HG03439 (cell line): ENCODE data around the gene ABCC11.

ENCODE experiments used
- ATAC-seq: cut with Tn5 transposase; IDR thresholded peaks from one replicate; pipeline ENCODE4 v1.9.1; 2021; ENCODE audit warnings: mild to moderate bottlenecking, moderate library complexity; ENCODE audit not compliant: unreplicated experiment

Gene ABCC11

GRCh38 chr16:48247311-48247710 lies at the start of gene ABCC11:
Gene ABCC11, minus strand, starts transcription at chr16:48247539. Its CDS starts 15,618 bp downstream, at chr16:48231921.
- no peak for ATAC-seq

GRCh38 chr16:48295488-48296281 lies 48.3 kb upstream of the ABCC11 start:
- no peak for ATAC-seq

GRCh38 chr16:48294724-48295123 lies 47.4 kb upstream of the ABCC11 start:
- no peak for ATAC-seq

- ATAC-seq: no peak
Observed at GRCh38 chr16:48292452-48292851, 45.1 kb upstream of the ABCC11 start.

GRCh38 chr16:48291754-48292153 lies 44.4 kb upstream of the ABCC11 start:
- ATAC-seq: no peak

- ATAC-seq: no peak
Observed at GRCh38 chr16:48291303-48291702, 44.0 kb upstream of the ABCC11 start.

- no peak for ATAC-seq
Observed at GRCh38 chr16:48287239-48287638, 39.9 kb upstream of the ABCC11 start.

- no peak for ATAC-seq
Observed at GRCh38 chr16:48284772-48285409, 37.6 kb upstream of the ABCC11 start.

GRCh38 chr16:48282636-48283263 lies 35.4 kb upstream of the ABCC11 start:
- ATAC-seq: no peak

GRCh38 chr16:48280546-48280945 lies 33.2 kb upstream of the ABCC11 start:
- ATAC-seq: no peak

- ATAC-seq: no peak
Observed at GRCh38 chr16:48279199-48279598, 31.9 kb upstream of the ABCC11 start.

- no peak for ATAC-seq
Observed at GRCh38 chr16:48277158-48277557, 29.8 kb upstream of the ABCC11 start.

GRCh38 chr16:48276102-48276501 lies 28.8 kb upstream of the ABCC11 start:
- no peak for ATAC-seq

- ATAC-seq: no peak
Observed at GRCh38 chr16:48274476-48274875, 27.1 kb upstream of the ABCC11 start.

GRCh38 chr16:48272837-48273421 lies 25.6 kb upstream of the ABCC11 start:
- no peak for ATAC-seq

- no peak for ATAC-seq
Observed at GRCh38 chr16:48271728-48272127, 24.4 kb upstream of the ABCC11 start.

GRCh38 chr16:48269011-48269410 lies 21.7 kb upstream of the ABCC11 start:
- no peak for ATAC-seq

GRCh38 chr16:48262631-48263030 lies 15.3 kb upstream of the ABCC11 start:
- no peak for ATAC-seq

GRCh38 chr16:48261569-48261968 lies 14.2 kb upstream of the ABCC11 start:
- no peak for ATAC-seq

- no peak for ATAC-seq
Observed at GRCh38 chr16:48256579-48257177, 9.3 kb upstream of the ABCC11 start.

GRCh38 chr16:48252013-48252412 lies 4.7 kb upstream of the ABCC11 start:
- ATAC-seq: no peak
